BE2C (cell line): ENCODE results near the gene SRP54.
"Not testable (repeated sequence)": the region's sequence is repeated elsewhere in the genome, so short reads cannot be mapped to it uniquely, and the experiment has no call there.

Experiments used
- DNase-seq: peaks from one replicate; pipeline ENCODE4 v3.0.0-alpha.2; 2020
- H3K27me3 ChIP-seq: fragments of 250-450 bp; sonication (Bioruptor Pico); 2 replicates; pipeline ENCODE4 v1.5.1; 2020; ENCODE audit warnings: mild to moderate bottlenecking
- H3K36me3 ChIP-seq: fragments of 250-450 bp; sonication (Bioruptor Pico); 2 replicates; pipeline ENCODE4 v1.5.1; 2020; ENCODE audit warnings: mild to moderate bottlenecking
- H3K4me1 ChIP-seq: fragments of 250-450 bp; sonication (Bioruptor Pico); 2 replicates; pipeline ENCODE4 v1.5.1; 2020
- H3K4me3 ChIP-seq: 2 replicates; pipeline ENCODE4 v1.5.1; 2011; ENCODE audit warnings: low read depth, low read length
- H3K9me3 ChIP-seq: fragments of 250-450 bp; sonication (Bioruptor Pico); 2 replicates; pipeline ENCODE4 v1.5.1; 2020
- CTCF ChIP-seq: IDR thresholded peaks from 2 replicates; pipeline ENCODE4 v1.5.1; 2012; ENCODE audit warnings: mild to moderate bottlenecking, low read depth, low read length

SRP54 gene

GRCh38 chr14:35052637-35053036 lies 69.8 kb downstream of the SRP54 start:
- H3K9me3 ChIP-seq: no peaks in the 10 kb centered on the region
- H3K36me3 ChIP-seq: no peaks in the 10 kb centered on the region; the same call in 1 of the 2 replicates
- no peaks in the 10 kb centered on the region for H3K4me1 ChIP-seq
- no peak for TF ChIP-seq CTCF
- H3K4me3 ChIP-seq: no peak overlapping the region
- no peak for DNase-seq
- no peaks in the 10 kb centered on the region for H3K27me3 ChIP-seq

GRCh38 chr14:35061113-35061791 lies 78.5 kb downstream of the SRP54 start:
- not testable (repeated sequence) for H3K4me1 ChIP-seq, H3K4me3 ChIP-seq, DNase-seq, H3K9me3 ChIP-seq, H3K36me3 ChIP-seq, H3K27me3 ChIP-seq

- not testable (repeated sequence) for DNase-seq, H3K4me3 ChIP-seq, H3K4me1 ChIP-seq, H3K27me3 ChIP-seq, H3K9me3 ChIP-seq, H3K36me3 ChIP-seq
These were observed 82.9 kb downstream of the SRP54 start for GRCh38 chr14:35065731-35066130.

GRCh38 chr14:35068238-35069012 lies 85.6 kb downstream of the SRP54 start:
- Histone ChIP-seq H3K9me3 (no peaks in the 10 kb centered on the region), H3K4me1 (no peaks in the 10 kb centered on the region), H3K4me3 (no peak overlapping the region), H3K27me3 (no peaks in the 10 kb centered on the region), H3K36me3 (no peaks in the 10 kb centered on the region; the same call in 1 of the 2 replicates)
- DNase-seq: no peak
- no peak for TF ChIP-seq CTCF

GRCh38 chr14:35072226-35072625 lies 89.4 kb downstream of the SRP54 start:
- H3K27me3 ChIP-seq: no peaks in the 10 kb centered on the region
- no peak for TF ChIP-seq CTCF

GRCh38 chr14:35073486-35073885 lies 90.7 kb downstream of the SRP54 start:
- H3K9me3 ChIP-seq: no peaks in the 10 kb centered on the region; the same call in 1 of the 2 replicates
- TF ChIP-seq CTCF: no peak
- DNase-seq: no peak

More at GRCh38 chr14:35072226-35072625, 89.4 kb downstream of the SRP54 start:
- no peak overlapping the region for H3K4me3 ChIP-seq
- H3K9me3 ChIP-seq: no peaks in the 10 kb centered on the region; the same call in 1 of the 2 replicates
- DNase-seq: no peak
- H3K4me1 ChIP-seq: no peaks in the 10 kb centered on the region
- peaks cover 4% of the 10 kb centered on the region; the same call in 1 of the 2 replicates for H3K36me3 ChIP-seq

GRCh38 chr14:35078082-35078481 lies 95.3 kb downstream of the SRP54 start:
- no peaks in the 10 kb centered on the region for H3K4me1 ChIP-seq
- peaks cover 4% of the 10 kb centered on the region; the same call in 1 of the 2 replicates for H3K36me3 ChIP-seq
- DNase-seq: no peak

More at GRCh38 chr14:35073486-35073885, 90.7 kb downstream of the SRP54 start:
- no peaks in the 10 kb centered on the region for H3K4me1 ChIP-seq
- no peaks in the 10 kb centered on the region for H3K27me3 ChIP-seq
- no peak overlapping the region for H3K4me3 ChIP-seq
- peaks cover 4% of the 10 kb centered on the region; the same call in 1 of the 2 replicates for H3K36me3 ChIP-seq

More at GRCh38 chr14:35078082-35078481, 95.3 kb downstream of the SRP54 start:
- Histone ChIP-seq H3K4me3 (no peak overlapping the region), H3K9me3 (no peaks in the 10 kb centered on the region; the same call in 1 of the 2 replicates), H3K27me3 (no peaks in the 10 kb centered on the region)
- TF ChIP-seq CTCF: no peak
